NCI-H2171 treated with DMSO at 0.1 percent for 48 hours (cell line): Measurements from ENCODE around the gene AKAP3.

ENCODE experiments used
- DNase-seq: peaks from one replicate; lab custom pipeline; 2025; lab: John Stamatoyannopoulos, UW

The AKAP3 gene

DNA sequence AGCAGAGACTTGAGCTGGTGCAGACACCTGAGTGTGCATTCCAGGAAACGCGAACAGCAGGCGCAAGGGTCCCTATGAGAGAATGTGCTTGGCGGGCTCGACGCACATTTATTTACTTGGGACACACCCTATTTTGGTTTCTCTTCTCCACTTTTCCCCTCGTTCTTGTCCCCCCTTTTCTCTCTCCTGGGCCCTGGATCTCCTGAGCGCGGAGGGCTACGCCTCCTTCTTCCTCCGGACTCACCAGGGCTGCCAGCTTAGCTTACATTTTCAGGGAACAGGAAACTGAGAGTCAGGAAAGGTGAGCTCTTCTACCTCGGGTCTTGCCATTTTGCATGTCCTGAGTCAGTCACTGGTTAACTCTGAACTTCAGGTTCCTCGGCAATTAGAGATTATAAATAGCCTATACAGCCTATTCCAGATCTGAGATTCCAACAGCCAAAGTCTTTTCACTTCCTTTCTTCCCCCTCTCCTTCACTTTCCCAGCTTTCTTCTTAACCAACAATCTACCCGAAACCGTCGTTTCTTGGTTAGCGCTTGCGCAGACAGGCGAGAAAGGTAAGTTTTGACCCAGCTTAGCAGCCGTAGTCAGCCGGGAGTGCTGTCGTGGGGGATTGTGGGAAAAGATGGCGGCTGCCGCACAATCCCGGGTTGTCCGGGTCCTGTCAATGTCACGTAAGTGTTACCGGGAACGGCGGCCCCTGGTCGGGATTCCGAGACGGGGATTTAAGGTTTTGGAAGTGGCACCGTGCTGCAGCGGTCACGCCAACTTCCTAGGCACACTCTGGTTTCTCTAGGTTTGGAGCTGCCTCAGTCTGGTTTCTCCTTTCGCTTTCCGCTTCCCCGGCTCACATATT, at the start of gene AKAP3, which contains the start of gene NDUFA9:
Gene AKAP3 (minus strand): TSS at position 551 of the 857 bp plus-strand sequence. CDS start 10,855 bp downstream, outside the sequence.
Gene NDUFA9 (plus strand): TSS at position 614 of the 857 bp plus-strand sequence. CDS start 13 bp downstream, at position 627.
- DNase-seq: peak; percentile 93

DNA sequence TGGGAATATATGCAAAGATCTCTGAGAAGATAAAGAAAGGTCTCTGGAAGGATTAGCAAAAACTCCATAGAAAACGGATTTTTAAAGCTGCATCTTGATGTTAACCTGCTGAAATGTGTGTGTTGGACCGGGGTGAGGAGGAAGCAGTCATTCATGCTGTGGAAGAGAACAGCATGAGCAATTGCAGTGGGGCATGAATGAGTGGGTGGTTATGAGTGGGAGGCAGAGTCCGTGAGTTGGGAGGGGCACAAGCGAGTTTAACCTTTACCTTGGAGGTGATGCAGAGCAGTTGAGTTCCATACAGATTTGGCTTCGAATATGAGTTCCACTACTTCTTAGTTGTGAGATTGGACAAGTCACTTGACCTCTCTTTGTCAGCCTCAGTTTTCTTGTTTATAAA, 41.9 kb upstream of the AKAP3 start:
- DNase-seq: no peak

DNA sequence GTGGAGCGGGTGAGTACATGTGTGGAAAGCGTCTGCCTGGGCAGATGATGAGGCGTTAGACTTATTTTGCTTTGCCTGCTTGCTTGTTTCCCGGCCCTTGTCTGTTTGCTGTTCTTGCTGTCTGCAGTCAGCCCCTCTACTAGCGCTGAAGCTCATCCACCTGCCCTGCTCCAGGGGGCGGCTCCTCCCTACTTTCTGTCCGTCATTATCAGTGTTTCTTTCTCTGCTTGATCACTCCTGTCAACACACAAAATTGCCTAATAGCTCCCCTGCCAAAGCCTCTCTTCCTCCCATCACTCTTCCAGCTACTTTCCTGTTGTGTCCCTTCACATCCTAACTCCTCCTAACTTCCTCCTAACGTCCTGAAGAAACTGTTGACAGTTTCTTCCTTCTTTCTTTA, 36.5 kb upstream of the AKAP3 start:
- no peak for DNase-seq

DNA sequence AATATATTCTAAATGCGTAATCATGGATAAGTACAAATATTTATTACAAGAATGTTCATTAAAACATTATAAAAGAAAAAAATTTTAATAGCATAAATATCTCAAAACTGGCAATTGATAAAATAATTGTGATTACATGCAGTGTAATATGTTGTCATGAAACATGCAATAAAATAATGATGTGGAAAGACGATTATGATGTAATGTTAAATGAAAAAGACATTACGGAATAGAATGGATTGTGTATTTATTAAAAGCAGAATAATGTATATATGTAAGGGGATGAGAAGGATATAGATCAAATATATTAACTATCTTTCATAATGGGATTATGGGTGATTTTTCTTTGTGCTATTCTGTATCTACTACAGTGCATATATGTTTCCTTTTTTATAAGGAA, 32.9 kb upstream of the AKAP3 start:
- DNase-seq: no peak

DNA sequence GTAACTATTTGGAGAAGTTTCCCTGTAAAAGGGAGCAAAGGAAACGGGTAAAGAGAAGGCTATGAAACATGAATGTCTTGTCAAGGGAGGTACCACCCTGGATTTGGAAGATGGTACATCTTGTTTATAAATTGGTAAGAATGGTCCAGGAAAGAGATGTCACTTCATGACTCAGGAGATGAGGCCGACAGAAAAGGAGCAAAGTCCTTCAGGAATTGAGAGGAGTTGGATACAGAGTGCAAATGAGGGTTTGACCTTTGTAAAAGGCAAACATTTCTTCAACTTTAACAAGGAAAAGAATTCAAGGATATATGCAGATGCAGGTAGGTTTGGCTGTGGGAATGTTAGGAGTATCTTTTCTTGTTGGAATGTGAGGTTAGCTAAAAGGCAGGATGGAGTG, 30.9 kb upstream of the AKAP3 start:
- no peak for DNase-seq

DNA sequence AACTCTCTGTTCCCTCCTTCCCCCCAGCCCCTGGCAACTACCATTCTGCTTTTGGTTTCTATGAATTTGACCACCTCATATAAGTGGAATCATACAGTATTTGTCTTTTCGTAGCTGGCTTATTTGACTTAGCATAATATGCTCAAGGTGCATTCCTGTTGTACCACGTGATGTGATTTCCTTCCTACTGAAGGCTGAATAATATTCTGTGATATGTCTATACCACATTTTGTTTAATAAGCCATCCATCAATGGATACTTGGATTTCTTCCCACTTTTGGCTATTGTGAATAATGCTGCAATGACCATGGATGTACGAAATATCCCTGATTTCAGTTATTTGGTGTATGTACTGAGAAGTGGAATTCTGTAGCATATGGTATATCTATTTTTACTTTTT, 16.4 kb upstream of the AKAP3 start:
- DNase-seq: no peak

DNA sequence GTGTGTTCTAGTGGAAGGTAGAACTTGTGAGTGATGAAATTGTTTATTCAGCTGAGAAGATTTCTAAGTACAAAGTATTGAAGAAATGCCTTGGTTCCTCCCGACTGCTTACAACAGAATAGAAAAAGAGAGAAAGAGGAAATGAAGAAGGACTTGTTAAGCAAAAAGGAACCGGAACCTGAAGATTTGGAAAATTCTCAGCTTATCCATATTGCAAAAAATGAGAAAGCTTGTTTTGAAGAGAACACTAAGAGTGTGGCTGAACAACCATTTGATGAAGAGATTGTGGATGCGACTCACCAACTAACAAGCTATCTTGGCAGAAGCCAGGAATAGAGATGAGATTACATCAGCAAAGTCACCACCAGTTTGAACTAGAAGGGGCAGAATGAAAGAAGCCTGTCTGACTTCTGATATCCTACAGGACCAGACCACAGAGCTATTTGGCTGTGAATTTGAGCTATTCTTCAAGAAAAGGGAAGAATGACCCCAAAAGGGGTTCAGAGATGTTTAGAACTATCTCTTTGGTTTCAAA, 15.2 kb upstream of the AKAP3 start:
- no peak for DNase-seq

DNA sequence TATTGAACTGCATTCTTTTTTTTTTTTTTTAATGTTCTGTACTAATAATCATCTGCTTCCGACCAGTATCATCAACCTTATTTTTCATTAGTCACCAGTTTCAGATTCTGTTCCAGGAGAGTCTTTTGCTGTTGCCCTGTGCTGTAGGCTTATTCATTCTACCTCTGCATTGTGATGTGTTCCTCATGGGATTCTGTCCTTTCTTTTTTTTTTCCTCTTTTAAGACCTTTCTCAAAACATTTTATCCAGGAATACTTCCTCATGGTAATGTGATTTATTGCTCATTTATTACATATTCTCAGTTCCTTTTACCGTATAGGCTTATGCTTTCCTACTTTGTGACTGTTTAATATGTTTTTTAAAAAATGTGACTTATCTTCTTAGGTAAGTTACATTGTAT, 4.8 kb upstream of the AKAP3 start:
- no peak for DNase-seq

DNA sequence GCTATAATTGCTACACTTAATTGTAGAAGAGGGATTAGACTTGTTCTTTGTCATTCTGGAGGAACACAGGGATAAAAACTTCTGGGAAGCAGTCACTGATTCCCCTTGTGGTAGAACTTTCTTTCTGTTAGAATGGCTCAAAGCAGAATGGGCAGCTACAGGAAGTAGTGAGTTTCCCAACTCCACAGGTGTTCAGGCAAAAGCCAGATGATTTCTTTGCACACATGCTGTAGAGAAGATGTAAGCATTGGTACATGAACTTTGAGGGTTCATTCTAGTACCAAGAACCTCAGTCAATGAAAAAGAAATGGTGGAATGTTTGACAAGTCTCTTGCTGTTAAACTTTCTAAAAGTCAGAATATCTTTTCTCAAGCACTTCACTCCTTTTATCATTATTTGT, 4.4 kb upstream of the AKAP3 start:
- no peak for DNase-seq

DNA sequence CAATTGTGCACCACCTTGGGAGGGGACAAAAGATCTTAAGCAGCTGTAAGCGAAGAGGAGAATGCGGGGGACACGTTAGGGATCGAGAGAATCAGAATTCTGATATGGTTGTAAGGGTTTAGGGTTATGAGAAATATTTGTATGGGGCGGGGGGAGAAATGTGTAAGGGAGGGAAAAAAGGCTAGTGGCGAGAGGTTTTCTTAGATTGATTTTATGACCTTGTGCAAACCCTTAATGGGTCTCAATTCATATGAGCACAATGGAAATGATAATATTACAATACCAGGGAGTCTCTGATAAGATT, 459 bp upstream of the AKAP3 start:
- no peak for DNase-seq

DNA sequence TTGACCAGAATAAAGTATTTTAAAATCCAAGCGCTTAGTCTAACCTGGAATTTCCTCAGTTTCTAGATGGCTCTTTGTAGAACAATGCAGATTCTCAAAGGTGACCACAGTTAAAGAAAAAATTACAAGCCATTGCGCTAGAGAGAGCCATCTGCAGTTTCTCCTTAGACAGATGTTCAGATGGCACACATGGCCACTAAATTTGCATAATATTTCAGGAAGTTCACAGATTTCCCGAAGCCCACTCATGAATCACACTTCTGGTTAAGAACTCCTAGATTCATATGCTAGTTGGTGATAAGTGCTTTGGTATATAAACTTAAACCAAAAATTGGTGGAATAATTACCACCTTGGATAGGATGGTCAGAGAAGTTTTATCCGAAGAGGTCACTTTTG, 749 bp downstream of the AKAP3 start:
- peak; percentile 41 for DNase-seq

DNA sequence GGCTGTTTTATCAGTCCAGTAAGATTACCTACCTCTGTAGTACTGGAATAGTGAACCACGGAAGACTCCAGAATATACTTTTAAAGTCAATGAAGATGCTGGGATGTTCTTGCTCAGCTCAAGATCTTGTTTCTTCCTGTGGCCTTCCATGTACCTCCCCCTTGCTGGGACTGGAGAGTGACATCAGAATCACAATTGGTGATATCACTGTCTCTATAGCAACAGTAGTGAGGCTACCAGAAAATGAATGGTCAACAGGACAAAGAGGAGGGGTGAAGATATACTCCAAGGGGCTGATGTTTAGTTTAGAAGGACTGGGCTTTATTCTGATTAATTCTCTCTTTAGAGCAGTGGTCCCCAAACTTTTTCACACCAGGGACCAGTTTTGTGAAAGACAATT, 3.8 kb downstream of the AKAP3 start:
- no peak for DNase-seq

DNA sequence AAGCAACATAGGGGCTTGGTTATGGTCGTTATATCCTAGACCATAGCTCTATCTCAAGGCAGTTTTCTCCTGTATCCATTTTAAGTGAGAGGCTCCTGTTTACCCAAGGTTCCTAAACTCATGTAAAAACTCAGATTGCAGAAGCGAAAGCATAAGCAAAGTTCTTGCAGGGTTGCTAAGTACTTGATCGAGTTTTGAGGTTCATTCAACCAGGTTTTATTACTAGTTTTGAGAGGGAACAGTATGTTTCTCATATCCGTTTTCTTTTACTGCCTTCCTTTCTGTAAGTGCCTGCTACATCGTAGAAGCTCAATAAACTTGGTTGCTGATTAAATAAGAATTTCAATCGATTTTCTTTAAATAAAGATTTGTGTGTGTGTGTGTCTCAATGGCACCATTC, 5.1 kb downstream of the AKAP3 start:
- no peak for DNase-seq

DNA sequence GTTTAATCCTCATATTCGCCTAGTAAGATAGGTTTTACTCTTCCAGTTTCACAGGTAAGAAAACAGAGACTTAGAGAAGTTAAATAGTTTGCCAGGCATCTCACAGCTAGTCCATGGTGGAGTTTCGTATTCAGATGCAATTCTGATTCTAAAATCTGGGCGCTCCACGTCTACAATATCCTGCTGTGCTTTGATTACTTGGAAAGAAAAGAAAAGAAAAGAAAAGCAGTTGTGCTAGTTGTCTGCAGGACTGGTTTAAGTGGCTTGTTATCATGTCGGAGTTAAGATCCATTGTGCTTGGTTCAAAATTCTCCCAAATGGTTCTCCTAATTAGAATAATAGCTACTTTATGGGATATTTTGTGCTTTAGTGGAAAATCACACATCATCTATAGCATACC, 18.6 kb downstream of the AKAP3 start:
- no peak for DNase-seq

DNA sequence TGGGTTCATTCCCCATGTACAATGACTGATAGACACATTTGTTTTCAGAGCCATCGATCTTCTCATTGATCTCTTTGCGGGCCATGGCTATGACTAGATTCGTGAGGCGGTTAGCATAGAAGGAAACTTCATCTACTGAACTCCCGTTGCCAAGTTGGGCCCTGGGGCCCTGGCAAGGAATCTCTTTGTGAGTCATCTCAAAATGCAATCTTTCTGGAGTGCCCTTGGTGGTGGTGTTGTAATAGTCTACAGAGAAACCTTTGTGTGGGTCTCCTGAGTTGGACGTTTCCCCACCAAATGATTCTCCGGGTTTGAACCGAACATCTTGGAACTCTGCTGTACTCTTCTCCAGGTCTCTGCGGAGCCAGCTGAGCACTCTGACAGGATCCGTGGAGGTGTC, 20.4 kb downstream of the AKAP3 start:
- DNase-seq: no peak

DNA sequence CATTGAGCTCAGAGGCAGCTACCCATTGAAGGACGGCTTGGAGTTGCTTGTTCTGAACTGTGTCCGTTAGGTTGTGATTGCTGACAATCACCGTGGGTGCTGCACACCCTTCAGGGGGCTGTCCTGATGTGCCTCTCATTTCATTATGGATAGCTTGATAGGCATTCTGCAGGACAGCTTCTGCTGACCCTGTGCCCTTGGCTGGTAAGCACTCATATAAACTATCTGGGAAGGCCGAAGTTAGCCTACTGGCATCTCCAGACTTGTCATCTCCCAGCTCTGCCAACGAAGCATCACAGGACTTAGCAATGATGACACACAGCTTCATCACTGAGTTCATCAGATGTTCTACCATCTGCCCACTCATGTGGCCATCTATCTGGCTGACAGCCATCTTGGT, 22.3 kb downstream of the AKAP3 start:
- no peak for DNase-seq

DNA sequence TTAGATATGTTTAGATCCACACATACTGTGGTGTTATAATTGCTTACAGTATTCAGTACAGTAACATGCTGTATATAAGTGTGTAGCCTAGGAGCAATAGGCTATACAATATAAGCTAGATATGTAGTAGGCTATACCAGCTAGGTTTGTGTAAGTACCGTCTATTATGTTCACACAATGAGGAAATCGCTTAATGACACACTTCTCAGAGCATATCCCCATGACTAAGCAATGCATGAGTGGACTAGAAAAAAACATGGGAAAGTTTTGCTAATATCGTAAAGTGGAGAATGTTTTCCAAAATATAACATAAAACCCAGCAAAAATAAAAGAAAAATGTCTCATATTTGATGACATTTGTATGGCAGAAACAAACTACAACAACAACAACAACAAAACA, 27.3 kb downstream of the AKAP3 start:
- DNase-seq: no peak

DNA sequence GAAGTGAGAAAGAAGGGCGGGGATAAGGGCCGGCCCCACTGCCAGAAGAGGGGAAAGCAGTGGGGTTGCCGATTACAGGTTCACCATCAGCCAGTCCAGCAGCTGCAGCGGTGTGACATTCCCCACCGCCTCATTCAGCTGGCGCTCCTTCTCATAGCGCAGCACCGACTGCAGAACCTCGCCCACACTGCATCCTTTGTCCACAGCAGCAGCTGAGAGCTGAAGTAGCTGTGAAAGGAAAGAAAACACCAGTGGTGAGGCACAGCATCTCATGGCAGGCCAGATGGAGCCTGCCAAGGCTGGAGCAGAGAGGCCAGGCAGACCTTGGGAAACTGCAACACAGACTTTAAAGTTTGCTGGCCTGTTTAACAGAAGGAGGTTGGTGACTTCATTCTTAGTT, 33.2 kb downstream of the AKAP3 start:
- DNase-seq: no peak

DNA sequence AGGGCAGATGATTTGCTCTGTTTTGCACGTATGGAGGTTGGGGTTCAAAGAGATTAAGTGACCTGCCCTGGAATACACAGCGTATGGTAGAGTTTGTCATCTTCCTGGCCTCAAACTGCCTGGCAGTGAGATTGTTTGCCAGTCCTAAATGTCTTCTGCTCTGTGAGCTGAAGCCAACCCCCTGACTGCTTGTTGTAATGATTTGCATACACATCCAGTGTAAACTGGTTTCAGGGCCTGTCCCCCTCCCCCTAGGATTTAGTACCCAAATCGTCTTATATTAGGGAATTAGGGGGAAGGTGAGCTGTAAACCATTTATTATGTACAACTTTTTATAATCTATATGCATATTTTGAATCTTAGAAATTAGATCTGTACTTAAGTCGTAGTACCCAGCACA, 38.4 kb downstream of the AKAP3 start:
- no peak for DNase-seq

DNA sequence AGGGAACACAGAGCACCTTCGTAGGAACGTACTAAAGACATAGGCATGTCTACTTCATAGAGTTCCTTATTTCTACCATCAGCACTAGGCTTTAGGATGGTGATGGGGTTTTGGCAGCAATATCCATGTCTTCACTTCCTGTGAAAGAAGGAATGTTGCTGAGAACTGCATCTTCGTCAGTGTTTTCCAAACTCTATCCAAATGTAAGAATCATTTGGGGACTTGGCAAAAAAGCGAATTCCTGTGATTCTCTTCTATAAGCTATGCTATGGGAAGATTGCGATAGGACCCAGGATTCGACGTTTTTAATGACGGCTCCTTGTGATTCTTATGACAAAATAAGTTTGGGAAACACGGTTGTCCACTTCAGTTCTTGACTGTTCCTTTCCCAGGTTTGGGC, 39.8 kb downstream of the AKAP3 start:
- DNase-seq: no peak

DNA sequence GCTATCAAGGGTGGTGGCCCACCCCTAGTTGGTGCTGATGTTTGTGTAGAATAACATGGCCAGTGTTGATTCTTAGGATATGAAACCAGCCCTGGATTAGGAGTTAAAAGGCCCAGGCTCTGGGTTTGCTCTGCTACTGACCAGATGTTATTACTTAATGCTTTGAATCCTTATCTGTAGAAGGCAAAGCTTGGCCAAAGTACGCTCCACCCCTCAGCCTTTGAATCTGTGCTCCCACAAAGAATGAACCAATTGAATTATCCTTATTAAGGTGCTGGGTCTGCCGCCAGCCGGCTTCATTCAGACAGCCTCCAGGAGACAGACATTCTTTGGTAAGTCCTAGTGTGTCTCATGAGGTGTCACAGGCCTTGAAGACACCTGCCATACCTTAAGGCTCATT, 41.8 kb downstream of the AKAP3 start:
- DNase-seq: no peak

DNA sequence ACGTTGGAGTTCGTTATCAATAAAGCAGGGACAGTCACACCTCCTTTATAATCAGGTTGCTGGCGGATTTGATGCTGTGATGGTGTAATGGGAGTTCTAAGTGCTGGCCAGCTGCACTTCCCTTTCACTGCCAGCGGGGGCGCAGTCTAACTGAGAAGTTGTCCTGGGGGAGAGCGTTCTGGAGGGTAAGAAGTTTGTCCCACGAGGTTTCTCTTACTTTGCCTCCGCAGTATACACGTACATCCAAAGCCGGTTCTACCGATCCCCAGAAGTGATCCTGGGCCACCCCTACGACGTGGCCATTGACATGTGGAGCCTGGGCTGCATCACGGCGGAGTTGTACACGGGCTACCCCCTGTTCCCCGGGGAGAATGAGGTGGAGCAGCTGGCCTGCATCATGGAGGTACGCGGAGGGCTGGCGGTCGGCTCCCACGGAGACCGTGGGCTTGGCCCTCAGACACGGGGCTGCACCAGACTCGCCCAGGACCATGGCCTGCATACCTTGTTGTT, 44.1 kb downstream of the AKAP3 start:
- DNase-seq: peak; percentile 27

DNA sequence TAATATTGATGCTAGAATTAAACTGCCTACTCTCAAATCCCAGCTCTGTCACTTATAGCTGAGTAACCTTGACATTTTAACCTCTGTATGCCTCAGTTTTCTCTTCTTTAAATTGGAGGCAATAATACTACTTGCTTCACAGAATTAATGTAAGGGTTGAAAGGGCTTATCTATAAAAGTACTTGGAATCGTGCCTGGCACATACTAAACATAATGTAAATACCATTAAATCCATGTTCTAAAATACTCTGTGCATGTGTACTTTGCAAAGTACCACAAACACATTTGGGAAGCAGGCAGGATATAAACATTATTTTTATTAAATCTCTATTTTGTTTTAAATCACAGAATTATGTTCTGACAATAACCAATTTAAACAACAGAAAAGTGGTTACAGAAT, 44.9 kb downstream of the AKAP3 start:
- no peak for DNase-seq

DNA sequence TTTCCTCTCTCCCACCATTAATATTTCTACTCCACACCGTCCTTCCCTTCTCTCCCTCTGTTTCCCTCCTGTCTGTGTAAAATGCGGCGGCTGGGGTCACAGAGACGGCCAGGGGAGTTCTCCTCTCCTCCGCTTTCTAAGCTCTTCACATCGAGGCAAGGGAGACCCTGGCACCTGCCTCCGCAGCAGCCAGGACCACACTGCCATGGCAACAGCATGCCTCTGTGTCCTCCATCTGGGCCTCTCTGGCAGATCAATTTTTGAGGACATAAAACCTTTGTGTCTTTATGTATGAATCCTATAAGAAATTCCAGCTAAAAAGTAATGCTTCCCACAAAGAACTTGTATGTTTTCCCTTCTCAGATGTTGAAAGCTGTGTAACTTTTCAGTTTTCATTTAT, 45.4 kb downstream of the AKAP3 start:
- no peak for DNase-seq
